Mucosa of rectum (tissue), 2 donors: Measurements from ENCODE around the gene PDE4B.

ENCODE experiments used
- H3K27ac ChIP-seq, 2 donors: one replicate each; pipeline ENCODE4 v1.7.0; 2013; ENCODE audit warnings: inconsistent platforms in 2 of 2, low read depth in 2 of 2, low read length in 2 of 2
- H3K27me3 ChIP-seq, 2 donors: one replicate each; pipeline ENCODE4 v1.7.0; 2013; ENCODE audit warnings: low read length in 2 of 2; ENCODE audit not compliant: control insufficient read depth in 2 of 2, insufficient read depth in 2 of 2
- H3K36me3 ChIP-seq, 2 donors: one replicate each; pipeline ENCODE4 v1.7.0; 2013; ENCODE audit warnings: low read length in 2 of 2; ENCODE audit not compliant: control insufficient read depth in 2 of 2, insufficient read depth in 2 of 2
- H3K4me1 ChIP-seq, 2 donors: one replicate each; pipeline ENCODE4 v1.7.0; 2013; ENCODE audit warnings: low read length in 2 of 2, mild to moderate bottlenecking in 1 of 2; ENCODE audit not compliant: control insufficient read depth in 2 of 2, insufficient read depth in 2 of 2
- H3K4me3 ChIP-seq, 2 donors: one replicate each; pipeline ENCODE4 v1.7.0; 2013; ENCODE audit warnings: low read length in 2 of 2
- H3K9ac ChIP-seq, 2 donors: one replicate each; pipeline ENCODE4 v1.7.0; 2013; ENCODE audit warnings: low read length in 2 of 2, low read depth in 1 of 2, mild to moderate bottlenecking in 1 of 2
- H3K9me3 ChIP-seq, 2 donors: one replicate each; pipeline ENCODE4 v1.7.0; 2013; ENCODE audit warnings: low read length in 2 of 2; ENCODE audit not compliant: control insufficient read depth in 2 of 2
- donor health status: healthy.
- donor health status: Normal muscosa, but diverticular disease.

Gene PDE4B

DNA sequence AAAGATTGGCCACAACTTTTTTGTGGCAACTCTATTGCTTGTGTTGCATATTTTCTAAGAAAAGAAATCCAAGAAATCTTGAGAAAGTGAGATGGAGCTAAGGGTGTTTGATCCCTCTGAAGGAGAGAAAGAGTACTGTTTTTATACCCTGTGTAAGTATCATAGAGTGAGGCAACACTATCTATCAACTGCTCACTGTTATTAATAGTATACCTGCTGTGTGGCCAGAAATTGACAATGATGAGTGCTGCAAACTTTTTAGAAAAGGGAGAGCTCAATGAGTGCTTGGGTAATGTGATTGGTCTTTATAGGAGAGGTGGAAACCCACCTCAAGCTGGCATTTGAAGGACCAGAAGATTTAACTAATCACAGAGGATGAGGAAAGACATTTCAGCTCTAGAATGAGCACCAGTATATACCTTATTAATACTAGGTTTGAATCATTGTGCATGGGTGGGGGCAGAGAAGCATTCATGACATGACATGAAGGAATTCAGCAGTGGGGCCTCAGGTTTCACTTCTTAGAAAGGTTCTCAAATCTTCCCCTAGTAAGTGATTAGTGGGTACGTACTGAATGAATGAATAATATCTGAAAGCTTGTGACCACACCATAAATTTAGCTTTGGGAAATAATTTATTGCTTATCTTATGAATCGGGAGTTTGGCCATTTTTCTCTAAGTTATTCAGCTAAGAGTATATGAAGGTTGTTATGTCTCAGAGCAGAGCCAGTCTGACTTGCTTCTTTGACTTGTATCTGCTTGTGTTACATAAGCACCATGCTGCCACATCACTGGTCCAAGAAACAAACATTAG lies 572.1 kb downstream of the PDE4B start:
- Histone ChIP-seq H3K4me3 (no peak overlapping the region), H3K4me1 (no peaks in the 10 kb centered on the region), H3K27me3 (no peaks in the 10 kb centered on the region), H3K36me3 (peaks cover 34 to 37% of the 10 kb centered on the region in 2 donors), H3K27ac (no peak overlapping the region), H3K9ac (no peak overlapping the region), H3K9me3 (no peaks in the 10 kb centered on the region)

- Histone ChIP-seq H3K4me1 (no peaks in the 10 kb centered on the region), H3K27me3 (no peaks in the 10 kb centered on the region), H3K9ac (no peak overlapping the region), H3K36me3 (peaks cover 34 to 37% of the 10 kb centered on the region in 2 donors), H3K27ac (no peak overlapping the region), H3K9me3 (no peaks in the 10 kb centered on the region), H3K4me3 (no peak overlapping the region)
Measured at GRCh38 chr1:66365635-66366034, 572.9 kb downstream of the PDE4B start.

GRCh38 chr1:66366634-66367033 lies 573.9 kb downstream of the PDE4B start:
- H3K27me3 ChIP-seq, result no peaks in the 10 kb centered on the region
- no peak overlapping the region for H3K4me3 ChIP-seq
- no peaks in the 10 kb centered on the region for H3K9me3 ChIP-seq
- H3K36me3 ChIP-seq, result peaks cover 34 to 35% of the 10 kb centered on the region in 2 donors
- no peak overlapping the region for H3K27ac ChIP-seq
- H3K4me1 ChIP-seq, result no peaks in the 10 kb centered on the region
- H3K9ac ChIP-seq, result no peak overlapping the region

DNA sequence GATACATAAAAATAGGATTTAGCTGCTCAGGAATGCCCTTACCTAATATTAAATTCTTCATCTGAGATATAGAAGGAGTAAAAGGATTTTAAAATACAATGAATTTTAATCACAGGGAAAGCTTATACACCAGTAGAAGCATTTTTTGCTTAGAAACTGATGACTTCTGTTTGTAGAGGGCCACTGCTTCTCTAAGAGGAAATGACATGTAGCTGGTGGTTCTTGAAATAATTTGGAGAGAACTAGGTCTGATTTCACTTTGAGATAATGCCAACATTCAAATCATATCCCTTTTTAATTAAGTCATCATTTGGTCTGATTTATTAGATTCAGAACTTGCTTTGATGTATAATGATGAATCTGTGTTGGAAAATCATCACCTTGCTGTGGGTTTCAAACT lies 574.7 kb downstream of the PDE4B start:
- Histone ChIP-seq H3K9ac (no peak overlapping the region), H3K36me3 (peaks cover 30 to 40% of the 10 kb centered on the region in 2 donors), H3K27ac (no peak overlapping the region), H3K4me1 (peaks cover 0 to 2% of the 10 kb centered on the region in 2 donors), H3K4me3 (no peak overlapping the region), H3K9me3 (no peaks in the 10 kb centered on the region), H3K27me3 (no peaks in the 10 kb centered on the region)

DNA sequence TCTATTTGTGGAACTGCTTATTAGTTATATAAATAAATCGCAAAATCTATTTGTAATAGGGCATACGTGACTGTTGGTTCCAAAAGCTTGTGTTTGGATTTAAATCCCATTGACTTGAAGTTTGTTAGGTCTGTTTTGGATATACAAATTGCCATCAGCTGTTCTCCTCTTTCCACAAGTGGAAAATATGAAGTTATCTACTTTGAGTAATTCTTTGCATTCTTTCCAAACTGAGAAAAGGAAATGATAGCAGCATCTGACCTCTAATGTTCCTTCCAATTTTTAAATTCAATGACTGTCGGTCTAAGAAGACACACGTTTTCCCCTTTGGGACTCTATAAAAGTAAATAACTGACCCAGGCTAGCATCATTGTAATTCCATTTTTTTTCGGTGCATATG lies 575.6 kb downstream of the PDE4B start:
- Histone ChIP-seq H3K27ac (no peak overlapping the region), H3K4me3 (no peak overlapping the region), H3K9ac (no peak overlapping the region), H3K36me3 (peaks cover 31 to 45% of the 10 kb centered on the region in 2 donors), H3K9me3 (no peaks in the 10 kb centered on the region), H3K27me3 (no peaks in the 10 kb centered on the region), H3K4me1 (peaks cover 4 to 6% of the 10 kb centered on the region in 2 donors)

DNA sequence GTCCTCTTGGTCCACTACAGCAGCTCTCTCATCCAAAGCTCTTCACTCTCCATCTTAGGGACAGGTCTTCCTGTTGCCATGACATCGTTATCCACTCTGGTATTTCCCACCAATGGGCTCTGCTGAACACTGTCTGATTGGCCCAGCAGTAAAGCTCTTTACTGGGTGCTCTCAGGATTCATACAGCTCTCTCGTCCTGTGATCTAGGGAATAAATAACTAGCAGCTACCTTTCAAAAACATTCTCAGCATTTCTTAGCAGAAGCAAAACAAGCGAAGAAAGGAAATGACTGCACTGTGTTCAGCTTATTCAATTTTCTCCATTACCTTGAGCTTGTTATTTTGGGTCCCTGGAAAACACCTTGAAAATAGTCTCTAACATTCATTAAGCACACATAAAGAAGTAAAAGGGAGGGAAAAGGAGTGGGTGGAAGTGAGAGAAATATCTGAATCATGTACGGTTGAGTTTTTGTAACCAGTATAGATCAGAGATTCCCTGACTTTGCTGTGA lies 577.8 kb downstream of the PDE4B start:
- H3K27me3 ChIP-seq, result no peaks in the 10 kb centered on the region
- H3K9me3 ChIP-seq, result no peaks in the 10 kb centered on the region
- H3K36me3 ChIP-seq, result peaks cover 26 to 38% of the 10 kb centered on the region in 2 donors
- H3K9ac ChIP-seq, result no peak overlapping the region
- H3K4me3 ChIP-seq, result no peak overlapping the region
- H3K27ac ChIP-seq, result peak overlapping the region in 1 of 2 donors; percentile 15
- H3K4me1 ChIP-seq, result peaks cover 15 to 17% of the 10 kb centered on the region in 2 donors

GRCh38 chr1:66371233-66372005 lies 578.7 kb downstream of the PDE4B start:
- no peak overlapping the region for H3K9ac ChIP-seq
- H3K4me1 ChIP-seq, result peaks cover 15 to 17% of the 10 kb centered on the region in 2 donors
- H3K36me3 ChIP-seq, result peaks cover 26 to 31% of the 10 kb centered on the region in 2 donors
- no peak overlapping the region for H3K4me3 ChIP-seq
- H3K9me3 ChIP-seq, result no peaks in the 10 kb centered on the region
- no peaks in the 10 kb centered on the region for H3K27me3 ChIP-seq
- H3K27ac ChIP-seq, result no peak overlapping the region

DNA sequence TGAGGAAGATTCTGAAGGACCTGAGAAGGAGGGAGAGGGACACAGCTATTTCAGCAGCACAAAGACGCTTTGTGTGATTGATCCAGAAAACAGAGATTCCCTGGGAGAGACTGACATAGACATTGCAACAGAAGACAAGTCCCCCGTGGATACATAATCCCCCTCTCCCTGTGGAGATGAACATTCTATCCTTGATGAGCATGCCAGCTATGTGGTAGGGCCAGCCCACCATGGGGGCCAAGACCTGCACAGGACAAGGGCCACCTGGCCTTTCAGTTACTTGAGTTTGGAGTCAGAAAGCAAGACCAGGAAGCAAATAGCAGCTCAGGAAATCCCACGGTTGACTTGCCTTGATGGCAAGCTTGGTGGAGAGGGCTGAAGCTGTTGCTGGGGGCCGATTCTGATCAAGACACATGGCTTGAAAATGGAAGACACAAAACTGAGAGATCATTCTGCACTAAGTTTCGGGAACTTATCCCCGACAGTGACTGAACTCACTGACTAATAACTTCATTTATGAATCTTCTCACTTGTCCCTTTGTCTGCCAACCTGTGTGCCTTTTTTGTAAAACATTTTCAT lies 579.9 kb downstream of the PDE4B start:
- H3K36me3 ChIP-seq, result peaks cover 20 to 29% of the 10 kb centered on the region in 2 donors
- H3K27ac ChIP-seq, result peak overlapping the region; percentile 6 to 60
- H3K4me3 ChIP-seq, result no peak overlapping the region
- H3K9me3 ChIP-seq, result no peaks in the 10 kb centered on the region
- H3K9ac ChIP-seq, result no peak overlapping the region
- peaks cover 15 to 17% of the 10 kb centered on the region in 2 donors for H3K4me1 ChIP-seq
- no peaks in the 10 kb centered on the region for H3K27me3 ChIP-seq

DNA sequence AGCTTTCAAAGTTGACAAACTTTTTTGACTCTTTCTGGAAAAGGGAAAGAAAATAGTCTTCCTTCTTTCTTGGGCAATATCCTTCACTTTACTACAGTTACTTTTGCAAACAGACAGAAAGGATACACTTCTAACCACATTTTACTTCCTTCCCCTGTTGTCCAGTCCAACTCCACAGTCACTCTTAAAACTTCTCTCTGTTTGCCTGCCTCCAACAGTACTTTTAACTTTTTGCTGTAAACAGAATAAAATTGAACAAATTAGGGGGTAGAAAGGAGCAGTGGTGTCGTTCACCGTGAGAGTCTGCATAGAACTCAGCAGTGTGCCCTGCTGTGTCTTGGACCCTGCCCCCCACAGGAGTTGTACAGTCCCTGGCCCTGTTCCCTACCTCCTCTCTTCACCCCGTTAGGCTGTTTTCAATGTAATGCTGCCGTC lies 580.5 kb downstream of the PDE4B start:
- H3K4me1 ChIP-seq, result peaks cover 15 to 17% of the 10 kb centered on the region in 2 donors
- H3K9me3 ChIP-seq, result no peaks in the 10 kb centered on the region
- H3K4me3 ChIP-seq, result no peak overlapping the region
- peak overlapping the region; percentile 6 to 60 for H3K27ac ChIP-seq
- H3K36me3 ChIP-seq, result peaks cover 16 to 24% of the 10 kb centered on the region in 2 donors
- no peak overlapping the region for H3K9ac ChIP-seq
- no peaks in the 10 kb centered on the region for H3K27me3 ChIP-seq
